Left ventricle myocardium inferior (tissue), 1 donor: ENCODE data around the gene HELZ. TPM values are rescaled to one million over a fixed set of nuclear protein-coding genes. Genes with fewer than 3 reads are reported as not detected.
"Not testable (repeated sequence)": the region's sequence is repeated elsewhere in the genome, so short reads cannot be mapped to it uniquely, and the experiment has no call there.

ENCODE experiments used
- DNase-seq: peaks from one replicate; pipeline ENCODE4 v3.0.0-alpha.2; 2020
- H3K27ac ChIP-seq: fragments of 200-600 bp; replicated peaks from 2 replicates; pipeline ENCODE4 v1.8.0; 2021
- H3K27me3 ChIP-seq: fragments of 200-600 bp; 2 replicates; pipeline ENCODE4 v1.8.0; 2021; ENCODE audit warnings: low read depth
- H3K36me3 ChIP-seq: fragments of 200-600 bp; 2 replicates; pipeline ENCODE4 v1.8.0; 2021
- H3K4me1 ChIP-seq: fragments of 200-600 bp; 2 replicates; pipeline ENCODE4 v1.8.0; 2021
- H3K4me3 ChIP-seq: fragments of 200-600 bp; 2 replicates; pipeline ENCODE4 v1.8.0; 2021; ENCODE audit warnings: mild to moderate bottlenecking, moderate library complexity
- H3K9me3 ChIP-seq: fragments of 200-600 bp; replicated peaks from 2 replicates; pipeline ENCODE4 v1.8.0; 2021
- CTCF ChIP-seq: fragments of 200-600 bp; IDR thresholded peaks from 2 replicates; pipeline ENCODE4 v1.8.0; 2021; ENCODE audit warnings: antibody characterized with exemption, mild to moderate bottlenecking, borderline replicate concordance
- intact Hi-C: fragments of 100-400 bp; cut with micrococcal nuclease; formaldehyde crosslinking; loops from one replicate; pipeline ENCODE4 v1.11.0; 2022
- total RNA-seq: library from RNA; stranded (reverse); fragmentation: NEBNext Ultra II Directional; extraction: Animal tissue kit (Norgen Biotek cat#: 25700); gene quantifications from one replicate; pipeline ENCODE4 v1.2.1, GENCODE V29; 2021
- donor health status: DM: no; HTN: yes; CAD: no; lungs with severe emphysema.

The HELZ gene
- total RNA-seq, 1 donor from 2014 or later, result 36.7 TPM

GRCh38 chr17:67260170-67260987 lies 15.4 kb upstream of the HELZ start:
- H3K27me3 ChIP-seq, result no peaks in the 10 kb centered on the region
- peak overlapping the region; percentile 66 for H3K27ac ChIP-seq
- H3K9me3 ChIP-seq, result peaks cover 8% of the 10 kb centered on the region
- no peaks in the 10 kb centered on the region for H3K36me3 ChIP-seq
- TF ChIP-seq CTCF, result no peak
- DNase-seq, result no peak
- H3K4me3 ChIP-seq, result peak overlapping the region; percentile 25
- intact Hi-C loops, result no loop called here
- peaks cover 9% of the 10 kb centered on the region for H3K4me1 ChIP-seq

GRCh38 chr17:67258821-67259468 lies 13.9 kb upstream of the HELZ start:
- Histone ChIP-seq H3K4me3 (no peak overlapping the region), H3K9me3 (peaks cover 8% of the 10 kb centered on the region), H3K27me3 (no peaks in the 10 kb centered on the region), H3K4me1 (peaks cover 9% of the 10 kb centered on the region), H3K36me3 (no peaks in the 10 kb centered on the region), H3K27ac (peak overlapping the region; percentile 52)
- no peak for TF ChIP-seq CTCF
- intact Hi-C loops, result no loop called here
- DNase-seq, result no peak

- Histone ChIP-seq H3K36me3 (no peaks in the 10 kb centered on the region), H3K4me1 (peaks cover 9% of the 10 kb centered on the region), H3K9me3 (peaks cover 8% of the 10 kb centered on the region), H3K4me3 (no peak overlapping the region), H3K27me3 (no peaks in the 10 kb centered on the region), H3K27ac (no peak overlapping the region)
- TF ChIP-seq CTCF, result no peak
- no peak for DNase-seq
- intact Hi-C loops, result no loop called here
Observed at GRCh38 chr17:67256075-67256732, 11.2 kb upstream of the HELZ start.

GRCh38 chr17:67253384-67253783 lies 8.4 kb upstream of the HELZ start:
- intact Hi-C loops, result no loop called here
- H3K27ac ChIP-seq, result no peak overlapping the region
- no peaks in the 10 kb centered on the region for H3K27me3 ChIP-seq
- no peak for TF ChIP-seq CTCF
- H3K36me3 ChIP-seq, result no peaks in the 10 kb centered on the region
- peaks cover 9% of the 10 kb centered on the region for H3K4me1 ChIP-seq
- H3K9me3 ChIP-seq, result peaks cover 8% of the 10 kb centered on the region
- no peak for DNase-seq
- H3K4me3 ChIP-seq, result no peak overlapping the region

- H3K27me3 ChIP-seq, DNase-seq, intact Hi-C loops, H3K36me3 ChIP-seq, H3K4me3 ChIP-seq, H3K4me1 ChIP-seq, H3K9me3 ChIP-seq, H3K27ac ChIP-seq: not testable (repeated sequence)
Observed at GRCh38 chr17:67251586-67251985, 6.6 kb upstream of the HELZ start.
